D721Med (cell line): ENCODE measurements around the gene QSOX2.

Experiments
- DNase-seq: peaks from one replicate; pipeline ENCODE4 v3.0.0; 2011; ENCODE audit warnings: low spot score; ENCODE audit not compliant: insufficient read length
- FAIRE-seq: peaks from 2 replicates; lab custom pipeline; 2011; peaks lifted over from hg19 to GRCh38; lab: Jason Lieb, UNC
- TF ChIP-seq, protein P1 (sequence below): IDR thresholded peaks from 2 replicates; pipeline ENCODE4 v1.5.1; 2012; ENCODE audit warnings: mild to moderate bottlenecking, control low read depth; ENCODE audit not compliant: insufficient read depth; ENCODE audit errors: missing control alignments

Gene QSOX2

DNA sequence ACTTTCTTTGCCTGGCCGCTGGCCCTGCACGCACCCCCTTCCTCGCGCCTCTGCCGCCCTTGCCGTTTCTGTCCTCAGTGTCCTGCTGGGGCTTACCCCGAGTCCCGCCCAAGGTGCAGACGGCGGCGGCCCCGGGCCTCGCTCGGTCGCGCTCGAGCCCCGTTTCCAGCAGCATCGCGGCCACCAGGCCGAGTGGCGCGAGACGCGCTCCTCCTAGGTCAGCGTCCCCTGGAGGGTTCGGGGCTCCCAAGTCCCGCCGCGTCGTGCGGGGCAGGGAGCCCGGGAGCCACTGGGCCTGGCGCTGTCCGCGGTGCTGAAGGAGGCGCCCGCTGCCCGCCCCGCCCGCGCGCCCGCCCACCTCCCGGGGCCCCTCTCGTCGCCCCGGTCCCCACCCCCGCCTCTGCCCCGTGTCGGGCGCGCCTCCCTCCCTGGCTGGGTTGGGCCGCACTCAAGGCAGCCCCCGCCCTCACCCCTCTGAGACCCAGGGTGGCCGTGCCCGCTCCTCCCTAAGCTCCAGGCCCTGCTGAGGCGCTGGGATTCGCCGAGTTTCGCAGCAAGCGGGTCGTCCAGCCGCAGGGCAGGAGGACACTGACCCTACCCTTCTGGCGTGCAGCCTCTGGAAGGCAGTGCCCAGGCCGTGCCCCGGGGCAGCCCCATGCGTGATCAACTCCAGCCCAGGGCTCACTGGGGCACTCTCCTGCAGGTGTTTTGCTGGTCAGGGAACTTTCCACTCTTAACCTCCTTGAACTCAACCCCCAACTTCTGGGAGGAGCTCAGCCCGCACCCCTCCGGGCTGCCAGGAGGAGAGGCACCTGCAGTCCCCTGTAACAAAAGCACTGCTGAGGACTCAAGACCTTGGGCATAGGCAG is 40.5 kb downstream of the QSOX2 start, which contains the start of gene LHX3:
Gene LHX3, minus strand, starts transcription at position 291 of the 869 bp plus-strand sequence. Its CDS starts 116 bp downstream, at position 175.
- DNase-seq (no peak), FAIRE-seq (no peak)
- TF ChIP-seq, protein P1, sequence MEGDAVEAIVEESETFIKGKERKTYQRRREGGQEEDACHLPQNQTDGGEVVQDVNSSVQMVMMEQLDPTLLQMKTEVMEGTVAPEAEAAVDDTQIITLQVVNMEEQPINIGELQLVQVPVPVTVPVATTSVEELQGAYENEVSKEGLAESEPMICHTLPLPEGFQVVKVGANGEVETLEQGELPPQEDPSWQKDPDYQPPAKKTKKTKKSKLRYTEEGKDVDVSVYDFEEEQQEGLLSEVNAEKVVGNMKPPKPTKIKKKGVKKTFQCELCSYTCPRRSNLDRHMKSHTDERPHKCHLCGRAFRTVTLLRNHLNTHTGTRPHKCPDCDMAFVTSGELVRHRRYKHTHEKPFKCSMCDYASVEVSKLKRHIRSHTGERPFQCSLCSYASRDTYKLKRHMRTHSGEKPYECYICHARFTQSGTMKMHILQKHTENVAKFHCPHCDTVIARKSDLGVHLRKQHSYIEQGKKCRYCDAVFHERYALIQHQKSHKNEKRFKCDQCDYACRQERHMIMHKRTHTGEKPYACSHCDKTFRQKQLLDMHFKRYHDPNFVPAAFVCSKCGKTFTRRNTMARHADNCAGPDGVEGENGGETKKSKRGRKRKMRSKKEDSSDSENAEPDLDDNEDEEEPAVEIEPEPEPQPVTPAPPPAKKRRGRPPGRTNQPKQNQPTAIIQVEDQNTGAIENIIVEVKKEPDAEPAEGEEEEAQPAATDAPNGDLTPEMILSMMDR, result no peak

DNA sequence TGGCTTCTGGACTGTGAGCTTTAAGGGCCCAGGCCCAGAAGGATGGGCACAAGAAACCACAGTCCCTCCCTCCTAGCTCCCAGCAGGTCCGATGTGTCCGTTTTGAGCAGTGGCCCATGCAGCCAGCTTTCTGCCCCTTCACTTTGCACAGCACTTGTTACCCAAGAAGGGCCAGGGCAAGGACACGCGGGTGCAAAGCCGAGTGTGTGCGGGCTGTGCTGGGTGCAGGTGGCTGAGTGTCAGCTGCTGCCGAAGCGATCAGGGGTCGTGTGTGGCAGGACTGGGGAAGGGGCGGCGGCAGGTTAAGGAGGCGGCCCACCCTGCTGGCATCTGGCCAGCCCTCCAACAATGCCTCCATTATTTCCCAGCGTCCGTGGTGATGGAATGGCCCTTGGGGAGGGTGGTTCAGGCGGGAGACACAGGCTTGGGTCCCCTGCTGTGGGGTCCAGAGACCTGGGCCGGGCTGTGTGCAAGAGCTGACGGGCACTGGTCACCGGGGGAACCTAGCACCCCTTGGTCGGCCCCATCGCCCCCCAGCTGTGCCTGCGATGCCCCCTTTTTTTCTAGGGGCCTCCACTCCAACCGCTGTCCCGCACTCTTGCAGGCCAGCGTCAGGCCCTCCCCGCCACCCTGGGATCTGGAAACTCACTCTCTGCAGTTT is 41.3 kb downstream of the QSOX2 start:
- FAIRE-seq (no peak), DNase-seq (no peak)
- TF ChIP-seq, protein P1, result no peak

GRCh38 chr9:136203408-136204144 is 42.0 kb downstream of the QSOX2 start:
- TF ChIP-seq, protein P1, result no peak
- FAIRE-seq, result no peak
- no peak for DNase-seq

GRCh38 chr9:136202454-136203407 is 42.9 kb downstream of the QSOX2 start:
- DNase-seq (no peak), FAIRE-seq (no peak)
- TF ChIP-seq, protein P1, result no peak

GRCh38 chr9:136201609-136202453 is 43.8 kb downstream of the QSOX2 start:
- DNase-seq (no peak), FAIRE-seq (no peak)
- TF ChIP-seq, protein P1, result no peak
